MCF 10A (cell line): ENCODE measurements around the gene HLA-DMB. TPM values are rescaled to one million over a fixed set of nuclear protein-coding genes. Genes with fewer than 3 reads are reported as not detected.

Experiments used
- BruUV-seq: library from RNA; stranded (reverse); fragments of 400-500 nt; replicated peaks from 2 replicates; lab custom pipeline; 2021; lab: Mats Ljungman, UMichigan
- CTCF ChIA-PET: fragments of 300-600 bp; sonication (Branson Sonifier 250); formaldehyde crosslinking; extraction: SDS; loops from one replicate; lab custom pipeline; 2021; ENCODE audit warnings: antibody characterized with exemption, inconsistent platforms; lab: Yijun Ruan, JAX
- POLR2A ChIA-PET: fragments of 300-600, 350-650 bp; sonication (Branson Sonifier 250); formaldehyde crosslinking; extraction: SDS; loops from one replicate; lab custom pipeline; 2020; ENCODE audit warnings: antibody characterized with exemption, inconsistent platforms; lab: Yijun Ruan, JAX
- DNase-seq: peaks from one replicate; pipeline ENCODE4 v3.0.0-alpha.2; 2018; ENCODE audit not compliant: unreplicated experiment
- H3K27ac Mint-ChIP-seq: one replicate; pipeline ENCODE4 v1.8.0; 2022; ENCODE audit warnings: mild to moderate bottlenecking, low read depth, mixed read lengths; ENCODE audit not compliant: unreplicated experiment
- H3K27me3 Mint-ChIP-seq: one replicate; pipeline ENCODE4 v1.8.0; 2022; ENCODE audit warnings: mixed read lengths; ENCODE audit not compliant: insufficient read depth, unreplicated experiment
- H3K36me3 Mint-ChIP-seq: one replicate; pipeline ENCODE4 v1.8.0; 2022; ENCODE audit warnings: mild to moderate bottlenecking, moderate library complexity, mixed read lengths; ENCODE audit not compliant: insufficient read depth, unreplicated experiment
- H3K4me1 Mint-ChIP-seq: one replicate; pipeline ENCODE4 v1.8.0; 2022; ENCODE audit warnings: mixed read lengths; ENCODE audit not compliant: insufficient read depth, unreplicated experiment
- H3K4me3 Mint-ChIP-seq: one replicate; pipeline ENCODE4 v1.8.0; 2022; ENCODE audit warnings: mild to moderate bottlenecking, moderate library complexity, mixed read lengths; ENCODE audit not compliant: unreplicated experiment
- H3K9me3 Mint-ChIP-seq: one replicate; pipeline ENCODE4 v1.8.0; 2022; ENCODE audit warnings: mixed read lengths; ENCODE audit not compliant: unreplicated experiment
- intact Hi-C: fragments of 100-400 bp; cut with micrococcal nuclease; formaldehyde crosslinking; loops from 2 replicates; pipeline ENCODE4 v1.14.1; 2022
- total RNA-seq: library from RNA; stranded (reverse); gene quantifications from 2 replicates; pipeline ENCODE4 v1.2.3, GENCODE V29; 2022
- TF ChIP-seq, protein P1 (sequence below): fragments of 200-600 bp; IDR thresholded peaks from one replicate; pipeline ENCODE4 v1.8.0; 2022; ENCODE audit warnings: antibody characterized with exemption, mild to moderate bottlenecking; ENCODE audit not compliant: unreplicated experiment

Gene HLA-DMB
- total RNA-seq, 1 experiment from 2014 or later = not detected

DNA sequence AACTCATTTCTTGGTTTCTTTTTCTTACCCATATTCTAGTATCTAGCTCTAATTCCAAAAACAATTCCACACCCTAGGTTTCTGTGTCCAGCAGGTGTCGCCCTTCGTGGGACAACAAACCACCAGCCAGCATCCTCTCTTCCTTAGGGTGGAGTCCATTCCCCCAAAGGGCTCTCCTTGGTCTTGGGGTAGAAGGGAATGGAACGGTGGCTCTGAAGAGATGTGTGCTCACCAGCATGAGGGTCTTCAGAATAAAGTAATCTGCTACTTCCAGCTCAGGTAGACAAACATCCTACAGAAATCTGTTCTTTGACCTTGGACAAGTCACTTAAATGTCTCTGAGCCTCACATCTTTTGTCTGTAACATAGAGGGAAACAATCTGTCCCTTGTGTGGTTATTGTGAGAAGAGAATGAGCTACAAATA, 7.2 kb downstream of the HLA-DMB start:
- no peaks in the 10 kb centered on the region for H3K4me1 Mint-ChIP-seq
- no TSS peak for BruUV-seq
- H3K4me3 Mint-ChIP-seq = no peak overlapping the region
- CTCF ChIA-PET = interaction anchor here (0.6 to 7.3 kb wide), 38 partner anchors 8 to 1977 kb away, joined by 3 to 161 read pairs (median 6); partner anchors contain the start of genes HLA-DMA, PSMB8 and TAP2
- TF ChIP-seq, protein P1, sequence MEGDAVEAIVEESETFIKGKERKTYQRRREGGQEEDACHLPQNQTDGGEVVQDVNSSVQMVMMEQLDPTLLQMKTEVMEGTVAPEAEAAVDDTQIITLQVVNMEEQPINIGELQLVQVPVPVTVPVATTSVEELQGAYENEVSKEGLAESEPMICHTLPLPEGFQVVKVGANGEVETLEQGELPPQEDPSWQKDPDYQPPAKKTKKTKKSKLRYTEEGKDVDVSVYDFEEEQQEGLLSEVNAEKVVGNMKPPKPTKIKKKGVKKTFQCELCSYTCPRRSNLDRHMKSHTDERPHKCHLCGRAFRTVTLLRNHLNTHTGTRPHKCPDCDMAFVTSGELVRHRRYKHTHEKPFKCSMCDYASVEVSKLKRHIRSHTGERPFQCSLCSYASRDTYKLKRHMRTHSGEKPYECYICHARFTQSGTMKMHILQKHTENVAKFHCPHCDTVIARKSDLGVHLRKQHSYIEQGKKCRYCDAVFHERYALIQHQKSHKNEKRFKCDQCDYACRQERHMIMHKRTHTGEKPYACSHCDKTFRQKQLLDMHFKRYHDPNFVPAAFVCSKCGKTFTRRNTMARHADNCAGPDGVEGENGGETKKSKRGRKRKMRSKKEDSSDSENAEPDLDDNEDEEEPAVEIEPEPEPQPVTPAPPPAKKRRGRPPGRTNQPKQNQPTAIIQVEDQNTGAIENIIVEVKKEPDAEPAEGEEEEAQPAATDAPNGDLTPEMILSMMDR = peak; percentile 66
- peaks cover 86% of the 10 kb centered on the region for H3K27me3 Mint-ChIP-seq
- intact Hi-C loops = loop anchor here (1.0 to 5.0 kb wide), 3 partner anchors 34 to 51 kb away; no protein-coding TSS in a partner anchor
- POLR2A ChIA-PET = interaction anchor here (0.5 to 2.4 kb wide), 12 partner anchors 14 to 493 kb away, joined by 3 to 27 read pairs (median 4); partner anchors contain the start of genes RPS18 and VPS52
- H3K27ac Mint-ChIP-seq = no peak overlapping the region
- no peaks in the 10 kb centered on the region for H3K9me3 Mint-ChIP-seq
- no peaks in the 10 kb centered on the region for H3K36me3 Mint-ChIP-seq
- DNase-seq = peak; percentile 82

DNA sequence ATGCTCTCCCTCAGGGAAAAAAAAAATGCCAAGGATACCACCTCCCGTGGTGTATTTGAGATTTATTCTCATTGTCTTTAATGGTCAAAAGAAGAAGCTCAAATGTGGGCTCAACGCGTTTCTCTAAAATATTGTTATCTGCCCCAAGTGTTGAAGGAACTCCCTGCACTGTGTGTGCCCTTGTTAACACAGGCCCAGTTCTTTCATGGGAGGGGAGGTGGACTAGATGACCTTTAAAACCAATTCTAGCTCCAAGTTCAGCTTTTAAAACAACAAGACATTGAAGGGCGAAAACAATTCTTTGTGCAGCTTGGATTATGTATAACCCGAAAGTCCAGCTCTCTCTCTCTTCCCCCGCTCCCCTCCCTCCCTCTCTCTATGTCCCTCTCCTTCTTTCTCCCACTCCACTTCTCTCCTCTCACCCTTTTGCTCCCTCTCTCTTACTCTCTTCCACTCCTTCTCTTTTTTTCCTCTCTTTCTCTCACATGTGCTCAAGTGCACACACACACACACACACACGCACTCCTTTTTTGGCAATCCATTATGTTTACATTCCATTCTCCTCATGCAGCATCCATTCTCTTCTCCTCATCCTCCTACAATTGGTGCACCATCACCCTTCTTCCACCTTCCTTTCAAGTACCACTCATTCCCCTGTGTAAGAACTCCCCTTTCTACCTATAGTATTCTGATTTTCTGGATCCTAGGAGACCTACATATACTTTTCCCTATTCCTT, 8.5 kb downstream of the HLA-DMB start:
- TF ChIP-seq, protein P1 = no peak
- H3K4me3 Mint-ChIP-seq = no peak overlapping the region
- ChIA-PET POLR2A (interaction anchor here (0.6 to 2.4 kb wide), 5 partner anchors 15 to 123 kb away, joined by 3 to 14 read pairs (median 4); no protein-coding TSS in a partner anchor), CTCF (interaction anchor here (0.5 to 7.3 kb wide), 22 partner anchors 9 to 1592 kb away, joined by 3 to 161 read pairs (median 10); partner anchors contain the start of genes HLA-DMA, PSMB8 and TAP2)
- H3K9me3 Mint-ChIP-seq = no peaks in the 10 kb centered on the region
- intact Hi-C loops = loop anchor here (5.0 kb wide), 1 partner anchor 45 kb away; no protein-coding TSS in a partner anchor
- H3K4me1 Mint-ChIP-seq = no peaks in the 10 kb centered on the region
- DNase-seq = no peak
- H3K27ac Mint-ChIP-seq = no peak overlapping the region
- peaks cover 81% of the 10 kb centered on the region for H3K27me3 Mint-ChIP-seq
- no TSS peak for BruUV-seq
- H3K36me3 Mint-ChIP-seq = no peaks in the 10 kb centered on the region

DNA sequence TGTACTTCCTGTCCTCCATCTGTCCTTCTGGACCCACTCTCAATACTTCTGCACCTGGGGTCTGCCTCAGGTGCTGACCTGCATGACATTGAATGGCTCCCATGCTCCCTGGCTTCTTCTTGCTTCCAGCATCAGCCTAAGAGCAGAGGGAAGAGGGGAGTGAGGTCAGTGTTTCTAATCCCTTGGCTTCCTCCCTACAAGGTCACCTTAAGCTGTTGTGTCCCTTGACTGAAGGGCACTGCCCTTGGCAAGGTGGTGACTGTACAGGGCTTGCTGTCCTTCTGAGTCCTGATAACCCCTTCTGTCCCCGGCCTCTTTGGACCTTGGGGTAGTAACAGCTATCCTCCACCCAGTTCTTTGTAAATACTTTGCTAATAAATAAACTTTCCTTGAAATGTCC, 9.6 kb downstream of the HLA-DMB start:
- ChIA-PET POLR2A (no interaction called here), CTCF (interaction anchor here (0.6 to 7.3 kb wide), 5 partner anchors 10 to 233 kb away, joined by 3 to 161 read pairs (median 3); no protein-coding TSS in a partner anchor)
- H3K36me3 Mint-ChIP-seq = no peaks in the 10 kb centered on the region
- TF ChIP-seq, protein P1 = no peak
- H3K27me3 Mint-ChIP-seq = peaks cover 81% of the 10 kb centered on the region
- no TSS peak for BruUV-seq
- no peaks in the 10 kb centered on the region for H3K4me1 Mint-ChIP-seq
- H3K4me3 Mint-ChIP-seq = no peak overlapping the region
- no peaks in the 10 kb centered on the region for H3K9me3 Mint-ChIP-seq
- no peak overlapping the region for H3K27ac Mint-ChIP-seq
- intact Hi-C loops = loop anchor here (5.0 kb wide), 1 partner anchor 44 kb away; no protein-coding TSS in a partner anchor
- DNase-seq = no peak

DNA sequence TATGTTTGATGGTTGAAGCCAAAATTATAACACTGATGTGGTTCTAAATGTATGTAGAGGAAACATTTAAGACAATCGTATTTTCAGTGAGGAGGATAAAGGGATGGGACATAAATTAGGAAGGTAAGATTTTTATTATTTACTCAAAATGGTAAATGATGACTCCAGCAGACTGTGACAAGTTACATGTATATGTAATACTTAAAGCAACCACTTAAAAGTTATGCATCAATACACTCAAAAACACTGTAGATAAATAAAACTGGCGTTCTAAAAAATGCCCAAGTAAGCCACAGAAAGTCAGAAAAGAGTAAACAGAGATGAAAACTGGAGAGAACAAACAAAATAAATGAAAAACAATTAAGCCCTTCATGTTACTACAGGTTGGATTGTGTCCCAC, 18.7 kb downstream of the HLA-DMB start:
- Mint-ChIP-seq H3K36me3 (no peaks in the 10 kb centered on the region), H3K4me1 (no peaks in the 10 kb centered on the region), H3K27ac (no peak overlapping the region), H3K9me3 (no peaks in the 10 kb centered on the region), H3K27me3 (peaks cover 60% of the 10 kb centered on the region), H3K4me3 (no peak overlapping the region)
- ChIA-PET POLR2A (no interaction called here), CTCF (interaction anchor here (2.1 kb wide), 1 partner anchor 36 kb away, joined by 5 read pairs; no protein-coding TSS in a partner anchor)
- intact Hi-C loops = no loop called here
- no TSS peak for BruUV-seq
- TF ChIP-seq, protein P1 = no peak
- no peak for DNase-seq
